Stimulated activated CD4-positive, alpha-beta T cell treated with anti-CD3 and anti-CD28 coated beads, TNF-alpha, amount 100 ng/mL, for 1 hour (primary cell): Measurements from ENCODE around the gene KIAA1958.

ENCODE experiments used
- DNase-seq, 3 donors: peaks; one replicate each; pipeline ENCODE4 v3.0.0-alpha.2; 2020; ENCODE audit warnings: low read depth in 3 of 3, low spot score in 1 of 3

Gene KIAA1958

GRCh38 chr9:112712678-112713077 lies 226.1 kb downstream of the KIAA1958 start:
- no peak for DNase-seq

GRCh38 chr9:112717661-112718331 lies 231.2 kb downstream of the KIAA1958 start, which contains the start of gene INIP:
INIP (minus strand) TSS chr9:112718117; CDS start chr9:112716485, 1,632 bp downstream.
- peak; percentile 92 to 94 (median 92) for DNase-seq
